Muscle of leg (tissue), 11 donors: ENCODE measurements around the gene PARD6G. TPM values are rescaled to one million over a fixed set of nuclear protein-coding genes. Genes with fewer than 3 reads are reported as not detected.
A peak's percentile ranks its signal among the peaks of the same experiment; 100 is the strongest.

Source experiments
- DNase-seq: peaks from one replicate; pipeline ENCODE4 v3.0.0; 2013
- H3K27ac ChIP-seq: one replicate; pipeline ENCODE4 v1.5.1; 2013; ENCODE audit warnings: mild to moderate bottlenecking, low read length, control low read depth
- H3K27me3 ChIP-seq: one replicate; pipeline ENCODE4 v1.6.1; 2013; ENCODE audit warnings: low read length; ENCODE audit not compliant: control insufficient read depth, insufficient read depth
- H3K36me3 ChIP-seq: one replicate; pipeline ENCODE4 v1.6.1; 2013; ENCODE audit warnings: low read length; ENCODE audit not compliant: control insufficient read depth, insufficient read depth
- H3K4me1 ChIP-seq: one replicate; pipeline ENCODE4 v1.6.1; 2013; ENCODE audit warnings: low read length; ENCODE audit not compliant: control insufficient read depth, insufficient read depth
- H3K4me3 ChIP-seq: one replicate; pipeline ENCODE4 v1.5.1; 2013; ENCODE audit warnings: low read length, control low read depth
- H3K9me3 ChIP-seq: replicated peaks from 2 replicates; pipeline ENCODE4 v1.6.1; 2013; ENCODE audit warnings: low read depth, low read length; ENCODE audit not compliant: control insufficient read depth
- WGBS: methylation state at CpG from one replicate; pipeline ENCODE4 v1.1.5; 2013; ENCODE audit warnings: missing lambda C conversion rate; ENCODE audit not compliant: insufficient coverage; 5-methylcytosine and 5-hydroxymethylcytosine counted together
- polyA plus RNA-seq, 8 donors: library from polyadenylated mRNA; unstranded; fragments of 120-200 nt; gene quantifications; one replicate each; pipeline versions ENCODE4 v1.2.1 to v1.2.3, GENCODE V29; 2013; ENCODE audit warnings: inconsistent platforms in 1 of 8, low replicate concordance in 1 of 8; ENCODE audit not compliant: insufficient read length in 8 of 8, insufficient read depth in 1 of 8
- total RNA-seq: library from RNA; stranded (reverse); fragments of 120-200 nt; gene quantifications from one replicate; pipeline ENCODE4 v1.2.4, GENCODE V29; 2013

Gene PARD6G
- total and polyA plus RNA-seq, 9 donors: 2.9 to 9.6 (median 6.9) TPM

DNA sequence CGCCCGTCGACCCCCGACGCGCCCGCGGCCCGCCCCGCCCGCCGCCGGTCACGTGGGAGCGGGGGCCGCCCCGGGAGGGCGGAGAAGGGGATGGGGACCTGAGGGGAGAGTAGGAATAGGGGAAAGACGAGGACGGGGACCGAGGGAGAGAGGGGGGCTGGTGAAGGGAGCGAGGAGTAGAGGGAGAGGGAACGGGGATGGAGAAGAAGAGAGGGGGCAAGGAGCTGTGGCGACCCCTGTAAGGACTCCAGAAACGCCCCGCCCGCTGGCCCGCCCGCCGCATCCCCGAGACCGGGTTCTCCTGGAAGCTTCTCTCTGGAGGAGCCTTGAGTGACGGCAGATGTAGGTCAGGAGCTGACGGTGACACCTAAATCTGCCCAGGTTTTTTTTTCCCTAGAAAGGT lies 137.6 kb downstream of the PARD6G start:
- H3K4me1 ChIP-seq: peaks cover 8% of the 10 kb centered on the region
- WGBS: under 1% methylated on average over 32 of the region's 34 CpGs
- peak; percentile 67 for DNase-seq
- H3K36me3 ChIP-seq: no peaks in the 10 kb centered on the region
- peak overlapping the region; percentile 69 for H3K27ac ChIP-seq
- peaks cover 3% of the 10 kb centered on the region for H3K9me3 ChIP-seq
- no peaks in the 10 kb centered on the region for H3K27me3 ChIP-seq
- peak overlapping the region; percentile 75 for H3K4me3 ChIP-seq

DNA sequence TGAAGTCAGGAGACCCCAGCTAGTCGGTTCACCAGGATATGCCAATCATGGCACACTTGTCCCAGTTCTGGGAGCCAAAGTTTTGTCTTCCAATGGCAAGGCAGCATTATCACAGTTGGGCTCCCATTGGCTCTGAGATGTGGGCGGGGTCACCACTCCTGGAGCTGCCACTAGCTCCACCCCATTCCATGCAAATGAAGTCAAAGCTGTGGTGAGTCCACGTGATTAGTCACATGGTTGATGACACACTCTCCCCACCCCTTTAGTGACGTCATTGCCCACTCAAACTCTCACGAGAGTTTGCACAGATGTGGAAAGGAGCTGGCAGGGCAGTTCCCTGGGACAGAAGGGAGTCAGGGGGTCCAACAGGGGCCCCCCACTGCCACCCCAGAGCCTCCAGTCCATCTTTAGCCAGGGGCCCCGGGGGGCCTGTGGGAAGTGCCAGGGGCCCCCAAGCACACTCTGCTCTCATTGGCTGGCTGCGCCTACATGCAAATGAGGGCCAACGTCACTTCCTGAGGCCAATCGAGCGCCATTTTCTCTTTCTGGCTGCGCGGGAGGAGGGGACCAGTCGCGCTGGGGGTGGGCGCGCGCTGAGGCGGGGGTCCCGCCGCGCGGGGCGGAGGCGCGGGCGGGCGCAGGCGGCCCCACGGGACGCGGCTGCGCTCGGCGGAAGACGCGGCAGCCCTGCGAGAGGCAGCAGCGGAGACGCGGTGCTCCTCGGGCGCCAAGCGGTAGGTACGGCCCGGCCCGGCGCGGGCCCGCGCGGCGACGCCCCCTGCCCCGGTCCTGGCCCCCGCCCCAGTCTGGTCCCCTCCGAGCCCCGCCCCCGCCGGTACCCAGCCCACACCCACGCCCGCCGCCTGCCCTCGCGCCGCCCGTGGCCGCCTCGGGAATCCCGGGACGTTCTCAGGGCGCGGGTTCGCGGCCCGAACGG lies 138.3 kb downstream of the PARD6G start, which contains the start of gene ADNP2:
ADNP2 (plus strand) TSS at position 524 of the 937 bp plus-strand sequence. CDS start 8,281 bp downstream, outside the sequence.
- DNase-seq: peak; percentile 95
- Histone ChIP-seq H3K27ac (peak within 1 kb of the TSS; percentile 97), H3K9me3 (peaks cover 3% of the 10 kb centered on the region), H3K36me3 (no peaks in the 10 kb centered on the region), H3K27me3 (no peaks in the 10 kb centered on the region), H3K4me1 (peaks cover 8% of the 10 kb centered on the region), H3K4me3 (peak within 1 kb of the TSS; percentile 75)
- WGBS: 2% methylated on average over 69 of the region's 76 CpGs

DNA sequence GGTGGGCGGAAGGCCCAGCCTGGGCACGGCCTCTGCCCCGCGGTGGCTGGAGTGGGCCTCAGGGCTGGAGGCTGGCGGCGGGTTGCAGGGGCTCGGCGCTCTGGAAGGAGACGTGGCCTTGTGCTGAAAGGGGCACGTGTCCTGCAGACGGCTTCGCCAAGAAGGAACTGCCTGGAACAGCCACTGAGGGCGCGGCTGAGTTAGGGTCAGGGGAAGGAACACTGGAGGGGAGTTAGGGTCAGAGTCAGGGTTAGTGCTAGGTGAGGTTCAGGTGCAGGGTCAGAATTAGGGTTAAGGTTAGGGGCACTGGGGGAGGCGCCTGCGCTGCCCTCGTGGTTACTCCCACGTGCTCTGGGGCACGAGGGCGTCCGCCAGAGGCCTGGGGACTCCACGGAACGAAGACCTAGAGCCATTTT lies 139.2 kb downstream of the PARD6G start:
- 86% methylated on average over 17 of the region's 23 CpGs for WGBS
- Histone ChIP-seq H3K36me3 (no peaks in the 10 kb centered on the region), H3K9me3 (peaks cover 3% of the 10 kb centered on the region), H3K4me1 (peaks cover 8% of the 10 kb centered on the region), H3K4me3 (no peak overlapping the region), H3K27me3 (no peaks in the 10 kb centered on the region), H3K27ac (no peak overlapping the region)
- peak; percentile 21 for DNase-seq

DNA sequence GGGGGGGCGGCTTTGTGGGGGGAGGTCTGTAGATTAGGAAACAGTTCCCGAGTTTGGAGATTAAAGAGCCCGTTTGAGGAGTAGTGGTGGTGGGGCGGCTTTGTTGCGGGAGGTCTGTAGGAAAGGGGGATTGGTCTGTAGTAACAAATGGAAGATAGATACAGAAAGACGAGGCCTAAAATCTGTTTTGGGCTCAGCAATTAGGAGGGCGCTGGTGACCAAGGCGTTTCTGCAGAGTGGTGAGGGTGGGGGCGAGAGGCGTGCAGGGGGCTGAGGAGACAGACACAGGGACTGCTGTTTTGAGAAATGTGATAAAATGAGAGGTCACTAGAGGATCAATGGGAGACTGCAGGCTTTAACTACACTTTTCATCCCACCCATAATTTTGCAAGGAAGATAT lies 139.9 kb downstream of the PARD6G start:
- Histone ChIP-seq H3K9me3 (peaks cover 3% of the 10 kb centered on the region), H3K27ac (no peak overlapping the region), H3K27me3 (no peaks in the 10 kb centered on the region), H3K36me3 (no peaks in the 10 kb centered on the region), H3K4me3 (no peak overlapping the region), H3K4me1 (peaks cover 8% of the 10 kb centered on the region)
- no peak for DNase-seq
- 43% methylated on average over 8 of the region's 10 CpGs for WGBS

Other genes starting within 250 kb of the PARD6G start
- gene RBFA, start 213.1 kb downstream of the PARD6G start, total RNA-seq: 26.1 TPM
- gene RBFA, start 213.1 kb downstream of the PARD6G start, polyA plus RNA-seq: 10 to 100 TPM; 21.4 to 33.2 (median 26.9) TPM
- 7.7 TPM for gene ADNP2, start 138.3 kb downstream of the PARD6G start, total RNA-seq
- gene ADNP2, start 138.3 kb downstream of the PARD6G start, polyA plus RNA-seq: 10 to 100 TPM in 6 of 8 donors, 1 to 10 TPM in 2; 8.6 to 12.9 (median 11.6) TPM